Measurements from ENCODE around the gene RGS8.

RGS8 gene, protein sequence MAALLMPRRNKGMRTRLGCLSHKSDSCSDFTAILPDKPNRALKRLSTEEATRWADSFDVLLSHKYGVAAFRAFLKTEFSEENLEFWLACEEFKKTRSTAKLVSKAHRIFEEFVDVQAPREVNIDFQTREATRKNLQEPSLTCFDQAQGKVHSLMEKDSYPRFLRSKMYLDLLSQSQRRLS

DNA sequence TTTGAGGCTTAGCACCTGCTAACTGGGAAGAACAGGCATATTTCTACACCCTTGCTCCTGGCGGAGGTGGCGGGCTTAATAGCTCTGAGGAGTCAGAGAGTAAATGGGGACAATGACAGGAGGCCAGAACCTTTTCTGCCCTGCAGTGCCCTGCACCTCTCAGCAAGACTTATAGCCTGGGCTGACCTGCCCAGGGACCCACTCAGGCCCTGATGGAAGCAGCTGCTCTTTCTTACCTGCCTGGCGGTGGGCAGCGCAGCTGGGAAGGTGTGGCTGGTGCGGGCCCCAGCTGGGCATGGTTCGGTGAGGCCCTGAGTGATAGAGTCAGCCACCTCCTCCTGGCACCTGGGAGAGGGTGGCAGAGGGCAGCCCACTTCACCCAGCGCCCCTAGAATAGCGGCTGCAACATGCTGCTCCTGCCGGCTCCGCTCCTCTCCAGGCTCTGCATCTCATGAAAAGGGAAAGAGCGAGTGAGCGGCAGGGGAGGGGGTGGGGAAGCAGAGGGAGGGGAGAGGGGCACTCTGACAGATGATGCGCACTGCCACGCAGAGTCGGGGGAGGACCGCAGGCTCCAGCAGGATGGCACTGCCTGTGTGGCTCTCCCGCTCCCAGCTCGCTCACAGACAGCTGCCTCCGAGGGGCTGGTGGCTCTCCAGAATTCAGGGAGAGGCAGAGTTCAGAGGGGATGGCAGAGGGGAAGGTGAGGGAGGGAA, at the start of gene RGS8:
TSS of gene RGS8 (minus strand) at position 472 of the 713 bp plus-strand sequence. CDS start 14,938 bp downstream, outside the sequence.
- no peak for DNase-seq (ENCODE audit: low read depth)

DNA sequence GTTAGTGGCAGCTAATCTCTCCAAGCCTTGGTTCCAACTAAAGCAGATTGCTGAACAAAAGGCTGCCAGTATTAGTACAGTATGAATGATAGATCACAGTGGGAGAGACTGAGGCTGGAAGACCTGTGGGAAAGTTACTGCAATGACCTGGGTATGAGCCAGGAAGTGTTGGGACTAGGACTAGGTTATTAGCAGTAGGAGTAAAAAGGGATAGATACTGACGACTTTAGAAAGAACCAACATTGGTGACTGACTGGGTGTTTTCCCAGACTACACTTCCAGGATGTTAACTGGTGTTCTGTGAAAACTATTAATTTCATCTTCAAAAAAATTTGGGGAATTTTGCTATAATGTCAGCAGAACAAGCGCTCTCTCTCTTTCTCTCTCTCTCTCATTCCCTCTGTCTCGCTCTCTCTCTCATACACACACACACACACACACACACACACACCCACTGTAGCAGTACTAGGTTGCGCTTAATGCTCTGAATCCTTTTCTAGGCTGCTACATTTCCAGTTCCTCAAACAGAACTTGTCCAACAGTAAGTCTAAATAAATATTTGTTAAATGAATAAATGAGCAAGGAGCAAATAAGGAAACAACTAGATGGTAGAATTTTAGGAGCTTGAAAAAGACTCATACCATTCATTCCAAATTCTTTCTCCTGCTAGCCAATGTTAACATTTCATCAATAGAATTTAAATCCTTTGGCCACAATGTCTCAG, 47.6 kb upstream of the RGS8 start:
- DNase-seq (ENCODE audit: low read depth), result no peak

- no peak for DNase-seq (ENCODE audit: low read depth)
Observed at GRCh38 chr1:182726912-182727311, 42.5 kb upstream of the RGS8 start.

- no peak for DNase-seq (ENCODE audit: low read depth)
Observed at GRCh38 chr1:182725259-182726255, 41.2 kb upstream of the RGS8 start.

- no peak for DNase-seq (ENCODE audit: low read depth)
Observed at GRCh38 chr1:182724215-182724614, 39.8 kb upstream of the RGS8 start.

- DNase-seq (ENCODE audit: low read depth), result no peak
Observed at GRCh38 chr1:182723200-182723599, 38.8 kb upstream of the RGS8 start.

GRCh38 chr1:182721525-182721924, 37.1 kb upstream of the RGS8 start:
- DNase-seq (ENCODE audit: low read depth), result no peak

DNA sequence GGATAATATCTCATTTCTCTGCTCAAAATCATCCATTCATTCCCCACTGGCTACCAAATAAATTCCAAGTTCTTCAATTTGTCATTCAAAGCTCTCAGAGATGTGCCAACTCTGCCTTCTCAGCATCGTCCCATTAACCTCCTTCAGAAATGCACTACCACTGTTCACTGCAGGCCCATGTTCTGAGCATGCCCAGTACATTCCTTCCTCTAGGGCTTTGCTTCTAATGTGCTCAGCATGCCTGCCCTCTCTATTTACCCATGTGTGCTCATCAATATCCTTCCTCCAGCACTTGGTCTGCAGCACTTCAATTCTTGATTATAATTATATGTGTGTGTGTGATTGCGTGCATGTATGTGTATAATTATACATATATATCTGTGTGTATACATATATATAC, 36.1 kb upstream of the RGS8 start:
- DNase-seq (ENCODE audit: low read depth), result no peak

DNA sequence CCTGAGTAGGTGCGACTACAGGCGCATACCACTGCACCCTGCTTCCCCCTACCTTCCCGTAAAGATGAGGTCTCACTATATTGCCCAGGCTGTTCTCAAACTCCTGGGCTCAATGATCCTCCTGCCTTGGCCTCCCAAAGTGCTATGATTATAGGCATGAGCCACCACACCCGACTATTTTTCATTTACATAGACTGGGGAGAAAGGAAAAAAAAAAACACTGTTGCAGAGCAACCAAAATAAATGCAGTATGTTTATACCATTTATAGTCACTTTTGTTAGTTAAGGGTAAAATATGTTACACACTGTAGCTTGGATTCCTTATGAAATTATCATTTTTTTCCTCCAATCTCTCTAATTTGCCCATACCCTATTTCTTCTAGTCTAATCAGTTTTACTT, 35.2 kb upstream of the RGS8 start:
- DNase-seq (ENCODE audit: low read depth), result no peak

DNA sequence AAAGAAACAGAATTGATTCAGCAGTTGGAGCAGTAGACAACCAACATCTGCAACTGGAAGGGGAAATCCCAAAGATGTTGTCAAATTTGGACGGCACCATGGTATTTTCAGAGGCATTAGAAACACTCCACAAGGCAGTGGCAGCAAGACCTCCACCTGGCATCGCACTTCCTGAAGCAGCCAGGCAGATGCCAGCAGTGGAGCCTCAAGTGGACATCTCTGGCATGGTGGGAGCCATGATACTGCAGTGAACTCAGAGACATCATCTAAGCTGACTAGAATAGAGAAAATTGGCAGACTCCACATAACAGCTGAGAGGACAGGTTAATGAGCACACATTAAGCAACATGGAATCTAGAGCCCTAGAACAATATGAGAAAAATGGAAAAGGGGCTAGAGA, 33.9 kb upstream of the RGS8 start:
- no peak for DNase-seq (ENCODE audit: low read depth)

- no peak for DNase-seq (ENCODE audit: low read depth)
Observed at GRCh38 chr1:182716740-182717720, 32.6 kb upstream of the RGS8 start.

GRCh38 chr1:182715531-182715930, 31.1 kb upstream of the RGS8 start:
- no peak for DNase-seq (ENCODE audit: low read depth)

GRCh38 chr1:182714546-182714945, 30.2 kb upstream of the RGS8 start:
- no peak for DNase-seq (ENCODE audit: low read depth)

- DNase-seq (ENCODE audit: low read depth), result no peak
Observed at GRCh38 chr1:182713939-182714338, 29.6 kb upstream of the RGS8 start.

DNA sequence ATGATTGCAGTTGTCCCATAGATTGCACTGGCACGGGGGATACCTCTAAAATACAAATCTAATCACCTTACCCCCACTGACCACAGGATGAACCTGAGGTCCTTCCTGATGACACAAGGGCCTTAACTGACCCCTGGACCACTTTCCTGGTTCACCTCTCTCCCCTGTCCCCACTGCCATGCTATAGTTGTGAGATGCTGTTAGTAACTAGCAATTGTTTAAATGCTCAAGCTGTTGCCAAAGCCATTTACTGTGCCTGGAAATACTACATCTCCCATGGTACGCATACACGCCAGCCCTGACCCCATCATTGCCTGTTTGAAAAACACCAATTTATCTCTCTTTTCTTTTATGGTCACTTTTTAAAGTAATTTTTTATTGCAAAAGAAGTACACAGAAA, 29.1 kb upstream of the RGS8 start:
- DNase-seq (ENCODE audit: low read depth), result no peak

DNA sequence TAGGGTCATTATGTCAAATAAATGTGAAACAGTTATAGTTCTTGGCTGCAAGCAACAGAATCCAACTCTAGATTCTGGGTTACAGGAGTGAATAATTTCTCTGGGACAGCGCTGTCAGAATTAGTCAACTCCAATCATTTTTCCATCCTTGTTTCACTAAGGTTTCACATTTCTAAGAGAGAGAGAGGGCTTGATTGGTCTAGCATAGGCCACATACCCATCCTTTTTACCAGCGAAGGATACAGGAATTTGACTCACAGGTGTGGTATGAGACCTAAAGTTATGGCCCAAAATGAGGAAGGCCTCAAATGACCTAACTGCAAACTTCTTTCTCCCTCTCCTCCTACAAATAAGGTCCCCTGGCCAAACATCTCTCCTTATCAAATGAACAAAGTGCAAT, 25.5 kb upstream of the RGS8 start:
- DNase-seq (ENCODE audit: low read depth), result no peak

GRCh38 chr1:182709225-182709764, 24.9 kb upstream of the RGS8 start:
- DNase-seq (ENCODE audit: low read depth), result no peak

DNA sequence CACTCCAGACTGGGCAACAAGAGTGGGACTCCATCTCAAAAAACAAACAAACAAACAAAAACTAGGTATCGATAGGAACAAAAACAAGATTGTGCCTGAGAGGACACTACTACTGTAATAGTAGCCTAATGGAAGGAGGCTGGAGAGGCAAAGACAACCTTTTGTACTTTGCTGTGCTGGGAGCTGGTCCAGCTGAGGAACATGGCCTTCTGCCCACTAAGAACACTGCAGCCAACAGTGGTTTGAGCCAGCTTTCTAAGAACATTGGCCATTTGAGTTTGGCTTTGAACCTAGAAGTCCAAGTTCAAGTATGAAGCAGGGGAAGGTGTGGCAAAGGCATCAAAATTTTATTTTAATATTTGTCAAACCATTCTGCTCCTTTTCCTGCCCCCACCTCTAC, 22.7 kb upstream of the RGS8 start:
- no peak for DNase-seq (ENCODE audit: low read depth)

GRCh38 chr1:182704677-182705076, 20.3 kb upstream of the RGS8 start:
- no peak for DNase-seq (ENCODE audit: low read depth)

GRCh38 chr1:182703539-182703938, 19.2 kb upstream of the RGS8 start:
- no peak for DNase-seq (ENCODE audit: low read depth)
